ENCODE measurements around the gene EXOSC1. TPM values are rescaled to one million over a fixed set of nuclear protein-coding genes. Genes with fewer than 3 reads are reported as not detected.
"Not testable (repeated sequence)": the region's sequence is repeated elsewhere in the genome, so short reads cannot be mapped to it uniquely, and the experiment has no call there.

The EXOSC1 gene
- total RNA-seq, 1 experiment from 2014 or later: 61.5 TPM

GRCh38 chr10:97459111-97459510 is 13.3 kb upstream of the EXOSC1 start:
- DNase-seq (ENCODE audit: low read depth): no peak

- DNase-seq (ENCODE audit: low read depth): no peak
These were observed 10.9 kb upstream of the EXOSC1 start for GRCh38 chr10:97456686-97457065.

GRCh38 chr10:97456034-97456685 is 10.4 kb upstream of the EXOSC1 start:
- peak; percentile 25 for DNase-seq (ENCODE audit: low read depth)

- DNase-seq (ENCODE audit: low read depth): no peak
These were observed 8.7 kb upstream of the EXOSC1 start for GRCh38 chr10:97454330-97455036.

GRCh38 chr10:97452352-97452751 is 6.5 kb upstream of the EXOSC1 start:
- DNase-seq (ENCODE audit: low read depth): no peak

- DNase-seq (ENCODE audit: low read depth): no peak
These were observed 5.8 kb upstream of the EXOSC1 start for GRCh38 chr10:97451605-97452004.

GRCh38 chr10:97450828-97451227 is 5.0 kb upstream of the EXOSC1 start:
- DNase-seq (ENCODE audit: low read depth): no peak

- no peak for DNase-seq (ENCODE audit: low read depth)
These were observed 467 bp downstream of the EXOSC1 start for GRCh38 chr10:97445357-97445721.

- no peak for DNase-seq (ENCODE audit: low read depth)
These were observed 1.6 kb downstream of the EXOSC1 start for GRCh38 chr10:97444212-97444611.

GRCh38 chr10:97442277-97442676 is 3.5 kb downstream of the EXOSC1 start:
- no peak for DNase-seq (ENCODE audit: low read depth)

GRCh38 chr10:97435211-97435610 is 10.6 kb downstream of the EXOSC1 start:
- no peak for DNase-seq (ENCODE audit: low read depth)

- no peak for DNase-seq (ENCODE audit: low read depth)
These were observed 11.2 kb downstream of the EXOSC1 start for GRCh38 chr10:97434557-97434956.

- no peak for DNase-seq (ENCODE audit: low read depth)
These were observed 11.8 kb downstream of the EXOSC1 start for GRCh38 chr10:97434055-97434454.

GRCh38 chr10:97428572-97428981 is 17.2 kb downstream of the EXOSC1 start:
- DNase-seq (ENCODE audit: low read depth): peak; percentile 31

- peak; percentile 35 for DNase-seq (ENCODE audit: low read depth)
These were observed 18.1 kb downstream of the EXOSC1 start for GRCh38 chr10:97427571-97428179.

GRCh38 chr10:97426776-97427570 is 18.8 kb downstream of the EXOSC1 start:
- DNase-seq (ENCODE audit: low read depth): no peak

- DNase-seq (ENCODE audit: low read depth): peak; percentile 90
These were observed 19.6 kb downstream of the EXOSC1 start, which contains the start of gene PGAM1 for GRCh38 chr10:97425964-97426775. Gene PGAM1 (plus strand): TSS chr10:97426191. CDS start chr10:97426308, 117 bp downstream.

GRCh38 chr10:97423757-97424098 is 22.1 kb downstream of the EXOSC1 start:
- not testable (repeated sequence) for DNase-seq (ENCODE audit: low read depth)

- no peak for DNase-seq (ENCODE audit: low read depth)
These were observed 29.2 kb downstream of the EXOSC1 start for GRCh38 chr10:97416565-97416964.

GRCh38 chr10:97412891-97413304 is 32.9 kb downstream of the EXOSC1 start:
- no peak for DNase-seq (ENCODE audit: low read depth)

GRCh38 chr10:97411406-97411805 is 34.4 kb downstream of the EXOSC1 start:
- peak; percentile 38 for DNase-seq (ENCODE audit: low read depth)
